PFSK-1 (cell line): ENCODE measurements around the gene GUCY2D.

Experiments used
- FOXP2 ChIP-seq: optimal IDR thresholded peaks from 2 replicates; pipeline ENCODE3; 2011; ENCODE audit warnings: borderline replicate concordance, control low read depth, inconsistent platforms; ENCODE audit not compliant: insufficient read depth; ENCODE audit errors: extremely low read length, extremely low read depth
- POLR2AphosphoS5 ChIP-seq: IDR thresholded peaks from 2 replicates; pipeline ENCODE4 v1.6.1; 2012; ENCODE audit warnings: low read depth, mild to moderate bottlenecking, control low read depth, low read length, moderate library complexity
- SIN3A ChIP-seq: IDR thresholded peaks from 2 replicates; pipeline ENCODE4 v1.6.1; 2012; ENCODE audit warnings: mild to moderate bottlenecking, low read length, moderate library complexity, borderline replicate concordance; ENCODE audit not compliant: insufficient read depth
- TAF1 ChIP-seq: IDR thresholded peaks from 2 replicates; pipeline ENCODE4 v1.6.1; 2012; ENCODE audit warnings: low read length, control low read depth, borderline replicate concordance; ENCODE audit not compliant: insufficient read depth
- TF ChIP-seq, protein P1 (sequence below), 2 experiments: IDR thresholded peaks; 2 replicates each; pipeline versions ENCODE4 v1.6.1 to v1.8.0; 2011 to 2012; ENCODE audit warnings: low read depth in 2 of 2, low read length in 2 of 2, control low read depth in 1 of 2, inconsistent platforms in 1 of 2, mild to moderate bottlenecking in 1 of 2, moderate library complexity in 1 of 2; ENCODE audit not compliant: insufficient read depth in 1 of 2

Gene GUCY2D

DNA sequence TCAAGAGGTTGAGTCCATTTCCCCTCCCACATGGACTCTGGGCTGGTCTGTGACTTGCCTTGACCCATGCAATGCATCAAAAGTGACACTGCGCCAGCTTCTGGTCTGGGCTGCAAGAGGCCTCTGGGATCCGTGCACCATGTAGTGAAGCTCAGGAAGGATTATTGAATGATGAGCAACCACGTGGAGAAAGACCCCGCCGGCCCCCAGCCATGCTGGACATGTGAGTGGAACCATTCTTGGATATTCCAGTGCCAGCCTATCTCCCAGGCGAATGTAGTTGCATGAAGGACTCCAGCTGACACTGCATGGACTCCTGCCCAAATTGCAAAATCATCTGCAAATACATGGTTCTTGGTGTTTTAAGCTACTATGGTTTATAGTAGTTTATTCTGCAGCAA, 28.8 kb downstream of the GUCY2D start:
- TF ChIP-seq, protein P1, sequence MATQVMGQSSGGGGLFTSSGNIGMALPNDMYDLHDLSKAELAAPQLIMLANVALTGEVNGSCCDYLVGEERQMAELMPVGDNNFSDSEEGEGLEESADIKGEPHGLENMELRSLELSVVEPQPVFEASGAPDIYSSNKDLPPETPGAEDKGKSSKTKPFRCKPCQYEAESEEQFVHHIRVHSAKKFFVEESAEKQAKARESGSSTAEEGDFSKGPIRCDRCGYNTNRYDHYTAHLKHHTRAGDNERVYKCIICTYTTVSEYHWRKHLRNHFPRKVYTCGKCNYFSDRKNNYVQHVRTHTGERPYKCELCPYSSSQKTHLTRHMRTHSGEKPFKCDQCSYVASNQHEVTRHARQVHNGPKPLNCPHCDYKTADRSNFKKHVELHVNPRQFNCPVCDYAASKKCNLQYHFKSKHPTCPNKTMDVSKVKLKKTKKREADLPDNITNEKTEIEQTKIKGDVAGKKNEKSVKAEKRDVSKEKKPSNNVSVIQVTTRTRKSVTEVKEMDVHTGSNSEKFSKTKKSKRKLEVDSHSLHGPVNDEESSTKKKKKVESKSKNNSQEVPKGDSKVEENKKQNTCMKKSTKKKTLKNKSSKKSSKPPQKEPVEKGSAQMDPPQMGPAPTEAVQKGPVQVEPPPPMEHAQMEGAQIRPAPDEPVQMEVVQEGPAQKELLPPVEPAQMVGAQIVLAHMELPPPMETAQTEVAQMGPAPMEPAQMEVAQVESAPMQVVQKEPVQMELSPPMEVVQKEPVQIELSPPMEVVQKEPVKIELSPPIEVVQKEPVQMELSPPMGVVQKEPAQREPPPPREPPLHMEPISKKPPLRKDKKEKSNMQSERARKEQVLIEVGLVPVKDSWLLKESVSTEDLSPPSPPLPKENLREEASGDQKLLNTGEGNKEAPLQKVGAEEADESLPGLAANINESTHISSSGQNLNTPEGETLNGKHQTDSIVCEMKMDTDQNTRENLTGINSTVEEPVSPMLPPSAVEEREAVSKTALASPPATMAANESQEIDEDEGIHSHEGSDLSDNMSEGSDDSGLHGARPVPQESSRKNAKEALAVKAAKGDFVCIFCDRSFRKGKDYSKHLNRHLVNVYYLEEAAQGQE (IDR thresholded peaks at IDR 0.05; ENCODE audit: insufficient read depth in 1 of 2, low read depth in 2 of 2, low read length in 2 of 2), result no peak
- no peak for TF ChIP-seq POLR2AphosphoS5
- no peak for TF ChIP-seq TAF1
- no peak for TF ChIP-seq SIN3A
- no peak for TF ChIP-seq FOXP2

DNA sequence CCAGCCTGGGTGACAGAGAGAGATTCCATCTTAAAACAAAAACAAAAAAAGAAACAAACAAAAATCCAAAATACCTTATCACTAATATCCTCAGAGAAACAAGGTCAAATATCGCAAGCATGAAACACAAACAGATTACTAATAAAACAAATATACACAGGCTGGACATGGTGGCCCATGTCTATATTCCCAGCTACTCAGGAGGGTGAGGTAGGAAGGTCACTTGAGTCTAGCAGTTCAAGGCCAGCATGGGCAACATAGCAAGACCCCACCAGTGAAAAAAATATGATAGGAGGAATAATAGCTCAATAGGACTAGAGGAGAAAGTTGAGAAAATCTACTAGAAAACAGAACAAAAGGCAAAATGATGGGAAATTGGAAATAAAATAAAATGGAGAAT, 29.5 kb downstream of the GUCY2D start:
- no peak for TF ChIP-seq SIN3A
- TF ChIP-seq TAF1, result no peak

DNA sequence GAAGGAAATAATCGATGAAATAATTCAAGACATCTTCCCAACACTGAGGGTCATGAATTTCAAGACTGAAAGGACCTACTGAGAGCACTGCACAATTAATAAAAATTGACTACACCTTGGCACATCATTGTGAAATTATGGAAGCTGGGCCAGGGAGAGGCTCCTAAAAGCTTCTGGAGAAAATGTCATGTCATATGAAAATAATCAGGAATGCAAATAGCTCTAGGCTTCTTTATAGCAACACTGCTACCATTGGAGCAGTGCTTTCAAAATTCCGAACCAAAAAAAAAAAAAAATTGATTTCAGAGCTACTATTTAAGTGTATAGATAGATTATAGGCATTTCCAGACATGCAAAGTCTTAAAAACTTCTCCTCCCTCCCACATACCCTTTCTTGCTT, 30.0 kb downstream of the GUCY2D start:
- TF ChIP-seq, protein P1 (IDR thresholded peaks at IDR 0.05; ENCODE audit: insufficient read depth in 1 of 2, low read depth in 2 of 2, low read length in 2 of 2), result no peak
- no peak for TF ChIP-seq SIN3A
- no peak for TF ChIP-seq FOXP2

DNA sequence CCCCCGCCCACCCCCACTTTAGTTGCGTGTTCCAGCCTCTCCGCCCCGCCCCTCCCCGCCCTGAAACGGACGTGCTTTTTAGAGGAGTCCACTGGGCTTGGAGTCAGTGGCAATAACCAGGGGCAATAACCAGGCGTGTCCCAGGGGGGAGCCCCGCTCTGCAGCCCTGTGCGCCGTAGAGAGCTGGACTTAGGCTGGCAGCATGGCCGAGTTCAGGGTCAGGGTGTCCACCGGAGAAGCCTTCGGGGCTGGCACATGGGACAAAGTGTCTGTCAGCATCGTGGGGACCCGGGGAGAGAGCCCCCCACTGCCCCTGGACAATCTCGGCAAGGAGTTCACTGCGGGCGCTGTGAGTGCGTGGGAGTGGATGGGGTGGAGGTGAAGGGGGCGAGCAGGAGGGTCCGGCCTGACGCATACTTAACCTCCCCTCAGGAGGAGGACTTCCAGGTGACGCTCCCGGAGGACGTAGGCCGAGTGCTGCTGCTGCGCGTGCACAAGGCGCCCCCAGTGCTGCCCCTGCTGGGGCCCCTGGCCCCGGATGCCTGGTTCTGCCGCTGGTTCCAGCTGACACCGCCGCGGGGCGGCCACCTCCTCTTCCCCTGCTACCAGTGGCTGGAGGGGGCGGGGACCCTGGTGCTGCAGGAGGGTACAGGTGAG, 36.7 kb downstream of the GUCY2D start, which contains the start of gene ALOX15B:
Gene ALOX15B (plus strand): TSS at position 106 of the 657 bp plus-strand sequence. CDS start 97 bp downstream, at position 203.
- TF ChIP-seq TAF1 (no peak), FOXP2 (no peak), POLR2AphosphoS5 (no peak), SIN3A (no peak)
- TF ChIP-seq, protein P1 (IDR thresholded peaks at IDR 0.05; ENCODE audit: insufficient read depth in 1 of 2, low read depth in 2 of 2, low read length in 2 of 2), result no peak

DNA sequence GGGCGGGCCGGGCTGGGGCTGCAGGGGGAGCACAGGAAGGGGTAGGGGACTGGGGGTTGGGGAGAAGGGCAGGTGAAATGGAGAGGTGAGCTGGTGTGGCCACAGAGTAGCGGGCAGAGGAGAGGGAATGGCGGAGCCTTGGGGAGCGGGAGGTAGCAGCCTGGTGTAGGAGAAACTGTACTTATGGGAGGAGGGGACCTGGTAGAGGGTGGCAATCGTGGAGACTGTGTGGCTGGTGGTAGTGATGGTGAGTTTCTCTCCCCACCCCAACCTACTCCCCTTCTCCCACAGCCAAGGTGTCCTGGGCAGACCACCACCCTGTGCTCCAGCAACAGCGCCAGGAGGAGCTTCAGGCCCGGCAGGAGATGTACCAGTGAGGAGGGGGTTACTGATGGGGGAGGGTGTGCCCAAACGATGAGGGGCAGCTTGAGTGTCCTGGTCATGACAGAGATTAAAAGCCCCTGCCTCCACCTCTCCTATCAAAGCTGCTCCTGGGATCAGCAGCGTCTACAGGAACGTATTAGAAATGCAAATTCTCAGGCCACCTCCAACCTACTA, 37.3 kb downstream of the GUCY2D start:
- TF ChIP-seq SIN3A, result no peak
- TF ChIP-seq, protein P1 (IDR thresholded peaks at IDR 0.05; ENCODE audit: insufficient read depth in 1 of 2, low read depth in 2 of 2, low read length in 2 of 2), result no peak
- no peak for TF ChIP-seq FOXP2
- no peak for TF ChIP-seq TAF1
- TF ChIP-seq POLR2AphosphoS5, result no peak
